ENCODE results near the gene BDP1. TPM values are rescaled to one million over a fixed set of nuclear protein-coding genes. Genes with fewer than 3 reads are reported as not detected.

Gene BDP1
- total RNA-seq, 1 donor from 2014 or later = 33.8 TPM

GRCh38 chr5:71589903-71590302 lies 134.5 kb downstream of the BDP1 start:
- peaks cover 9% of the 10 kb centered on the region for H3K4me1 Mint-ChIP-seq (ENCODE audit: low read depth)
- TF ChIP-seq, protein P1, sequence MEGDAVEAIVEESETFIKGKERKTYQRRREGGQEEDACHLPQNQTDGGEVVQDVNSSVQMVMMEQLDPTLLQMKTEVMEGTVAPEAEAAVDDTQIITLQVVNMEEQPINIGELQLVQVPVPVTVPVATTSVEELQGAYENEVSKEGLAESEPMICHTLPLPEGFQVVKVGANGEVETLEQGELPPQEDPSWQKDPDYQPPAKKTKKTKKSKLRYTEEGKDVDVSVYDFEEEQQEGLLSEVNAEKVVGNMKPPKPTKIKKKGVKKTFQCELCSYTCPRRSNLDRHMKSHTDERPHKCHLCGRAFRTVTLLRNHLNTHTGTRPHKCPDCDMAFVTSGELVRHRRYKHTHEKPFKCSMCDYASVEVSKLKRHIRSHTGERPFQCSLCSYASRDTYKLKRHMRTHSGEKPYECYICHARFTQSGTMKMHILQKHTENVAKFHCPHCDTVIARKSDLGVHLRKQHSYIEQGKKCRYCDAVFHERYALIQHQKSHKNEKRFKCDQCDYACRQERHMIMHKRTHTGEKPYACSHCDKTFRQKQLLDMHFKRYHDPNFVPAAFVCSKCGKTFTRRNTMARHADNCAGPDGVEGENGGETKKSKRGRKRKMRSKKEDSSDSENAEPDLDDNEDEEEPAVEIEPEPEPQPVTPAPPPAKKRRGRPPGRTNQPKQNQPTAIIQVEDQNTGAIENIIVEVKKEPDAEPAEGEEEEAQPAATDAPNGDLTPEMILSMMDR (IDR thresholded peaks at IDR 0.05; ENCODE audit: unreplicated experiment) = no peak
- no peaks in the 10 kb centered on the region for H3K27me3 Mint-ChIP-seq

GRCh38 chr5:71591100-71591499 lies 135.6 kb downstream of the BDP1 start:
- Mint-ChIP-seq H3K4me3 (ENCODE audit: low read depth) (no peak overlapping the region), H3K36me3 (ENCODE audit: insufficient read depth) (peaks cover 5% of the 10 kb centered on the region)

More at GRCh38 chr5:71589903-71590302, 134.5 kb downstream of the BDP1 start:
- H3K36me3 Mint-ChIP-seq (ENCODE audit: insufficient read depth) = peaks cover 4% of the 10 kb centered on the region
- no peak for DNase-seq (ENCODE audit: low spot score, unreplicated experiment)
- H3K27ac Mint-ChIP-seq = no peak overlapping the region
- H3K4me3 Mint-ChIP-seq (ENCODE audit: low read depth) = no peak overlapping the region
- peaks cover 3% of the 10 kb centered on the region for H3K9me3 Mint-ChIP-seq (ENCODE audit: low read depth)

GRCh38 chr5:71596169-71596568 lies 140.7 kb downstream of the BDP1 start:
- no peaks in the 10 kb centered on the region for H3K4me1 Mint-ChIP-seq (ENCODE audit: low read depth)
- H3K27me3 Mint-ChIP-seq = no peaks in the 10 kb centered on the region
- no peak for DNase-seq (ENCODE audit: low spot score, unreplicated experiment)
- H3K27ac Mint-ChIP-seq = no peak overlapping the region
- no peak overlapping the region for H3K4me3 Mint-ChIP-seq (ENCODE audit: low read depth)
- H3K36me3 Mint-ChIP-seq (ENCODE audit: insufficient read depth) = peaks cover 14% of the 10 kb centered on the region
- TF ChIP-seq, protein P1 (IDR thresholded peaks at IDR 0.05; ENCODE audit: unreplicated experiment) = no peak
- H3K9me3 Mint-ChIP-seq (ENCODE audit: low read depth) = no peaks in the 10 kb centered on the region

More at GRCh38 chr5:71591100-71591499, 135.6 kb downstream of the BDP1 start:
- H3K9me3 Mint-ChIP-seq (ENCODE audit: low read depth) = peaks cover 3% of the 10 kb centered on the region
- H3K27ac Mint-ChIP-seq = no peak overlapping the region
- H3K4me1 Mint-ChIP-seq (ENCODE audit: low read depth) = peaks cover 9% of the 10 kb centered on the region
- no peak for DNase-seq (ENCODE audit: low spot score, unreplicated experiment)
- TF ChIP-seq, protein P1 (IDR thresholded peaks at IDR 0.05; ENCODE audit: unreplicated experiment) = no peak
- no peaks in the 10 kb centered on the region for H3K27me3 Mint-ChIP-seq

- H3K36me3 Mint-ChIP-seq (ENCODE audit: insufficient read depth) = peaks cover 16% of the 10 kb centered on the region
Measured at GRCh38 chr5:71597001-71597400, 141.6 kb downstream of the BDP1 start.

GRCh38 chr5:71600783-71601182 lies 145.3 kb downstream of the BDP1 start:
- H3K9me3 Mint-ChIP-seq (ENCODE audit: low read depth) = no peaks in the 10 kb centered on the region
- no peak overlapping the region for H3K27ac Mint-ChIP-seq
- TF ChIP-seq, protein P1 (IDR thresholded peaks at IDR 0.05; ENCODE audit: unreplicated experiment) = no peak
- peaks cover 32% of the 10 kb centered on the region for H3K36me3 Mint-ChIP-seq (ENCODE audit: insufficient read depth)
- H3K4me3 Mint-ChIP-seq (ENCODE audit: low read depth) = no peak overlapping the region
- no peak for DNase-seq (ENCODE audit: low spot score, unreplicated experiment)
- H3K27me3 Mint-ChIP-seq = no peaks in the 10 kb centered on the region
- H3K4me1 Mint-ChIP-seq (ENCODE audit: low read depth) = no peaks in the 10 kb centered on the region

More at GRCh38 chr5:71597001-71597400, 141.6 kb downstream of the BDP1 start:
- no peak overlapping the region for H3K27ac Mint-ChIP-seq
- H3K27me3 Mint-ChIP-seq = no peaks in the 10 kb centered on the region
- no peak overlapping the region for H3K4me3 Mint-ChIP-seq (ENCODE audit: low read depth)
- no peak for DNase-seq (ENCODE audit: low spot score, unreplicated experiment)
- H3K9me3 Mint-ChIP-seq (ENCODE audit: low read depth) = no peaks in the 10 kb centered on the region
- TF ChIP-seq, protein P1 (IDR thresholded peaks at IDR 0.05; ENCODE audit: unreplicated experiment) = no peak
- H3K4me1 Mint-ChIP-seq (ENCODE audit: low read depth) = no peaks in the 10 kb centered on the region

All from progenitor cell of endocrine pancreas (in vitro differentiated cells).